GM18511 (cell line): Measurements from ENCODE around the gene SYTL3.
"Not testable (repeated sequence)": the region's sequence is repeated elsewhere in the genome, so short reads cannot be mapped to it uniquely, and the experiment has no call there.

Experiments
- ATAC-seq: cut with Tn5 transposase; IDR thresholded peaks from one replicate; pipeline ENCODE4 v1.9.1; 2021; ENCODE audit warnings: mild to moderate bottlenecking, moderate library complexity; ENCODE audit not compliant: unreplicated experiment

The SYTL3 gene

DNA sequence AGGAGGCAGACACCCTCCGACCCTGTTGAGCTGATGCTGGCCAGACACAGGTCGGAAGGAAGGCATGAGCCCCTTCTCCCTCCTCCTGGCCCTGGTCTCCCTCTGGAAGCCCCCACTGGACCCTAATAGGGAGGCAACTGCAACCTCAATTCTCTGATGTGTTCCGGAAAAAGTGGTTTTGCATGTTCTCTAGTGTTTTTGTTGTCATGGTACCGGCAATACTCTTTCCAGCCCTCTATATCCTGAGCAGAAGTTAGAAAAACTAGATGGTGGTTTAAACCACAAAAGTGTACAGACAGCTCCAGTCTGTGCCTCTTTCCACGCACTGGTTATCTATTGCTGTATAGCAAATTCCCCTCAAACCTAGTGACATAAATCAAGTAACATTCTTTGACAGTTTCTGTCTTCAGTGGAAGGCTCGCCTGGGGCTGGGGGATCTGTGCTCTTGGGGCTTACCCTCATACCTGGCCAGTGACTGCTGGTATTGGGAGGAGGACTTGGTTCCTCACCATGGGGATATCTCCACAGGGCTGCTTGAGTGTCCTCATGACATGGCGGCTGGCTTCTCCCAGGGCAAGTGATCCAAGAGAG lies 37.0 kb downstream of the SYTL3 start:
- peak; percentile 72 for ATAC-seq

DNA sequence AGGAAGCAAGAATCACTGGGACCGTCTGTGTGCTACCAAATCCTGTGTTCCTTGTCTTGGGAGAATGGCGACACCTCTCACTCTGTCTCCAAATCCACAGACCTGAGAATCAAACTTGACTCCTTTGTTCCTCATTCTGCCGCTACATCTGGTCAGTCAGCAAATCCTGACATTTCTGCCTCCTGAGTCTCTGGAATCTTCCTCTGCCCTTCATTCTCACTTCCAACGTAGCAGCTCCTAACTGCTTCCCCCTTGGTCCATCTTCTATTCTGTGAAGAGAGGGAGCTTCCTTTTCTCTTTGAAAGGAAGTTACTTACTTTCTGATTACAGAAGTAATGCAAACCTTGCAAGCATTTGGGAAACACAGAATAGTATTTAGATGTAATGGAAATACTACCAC lies 37.7 kb downstream of the SYTL3 start:
- no peak for ATAC-seq

- no peak for ATAC-seq
These were observed 39.0 kb downstream of the SYTL3 start for GRCh38 chr6:158688860-158689259.

- ATAC-seq: no peak
These were observed 45.1 kb downstream of the SYTL3 start for GRCh38 chr6:158694913-158695312.

GRCh38 chr6:158697811-158698210 lies 48.0 kb downstream of the SYTL3 start:
- no peak for ATAC-seq

GRCh38 chr6:158698931-158699330 lies 49.1 kb downstream of the SYTL3 start:
- no peak for ATAC-seq

- not testable (repeated sequence) for ATAC-seq
These were observed 51.4 kb downstream of the SYTL3 start for GRCh38 chr6:158701268-158701667.

- no peak for ATAC-seq
These were observed 53.4 kb downstream of the SYTL3 start for GRCh38 chr6:158703111-158703836.

- ATAC-seq: peak; percentile 95
These were observed 54.3 kb downstream of the SYTL3 start for GRCh38 chr6:158703837-158704822.

GRCh38 chr6:158705386-158706126 lies 55.7 kb downstream of the SYTL3 start:
- ATAC-seq: no peak

GRCh38 chr6:158706369-158706982 lies 56.6 kb downstream of the SYTL3 start:
- ATAC-seq: no peak

- no peak for ATAC-seq
These were observed 57.4 kb downstream of the SYTL3 start for GRCh38 chr6:158707120-158707820.

- no peak for ATAC-seq
These were observed 58.0 kb downstream of the SYTL3 start for GRCh38 chr6:158707821-158708195.

DNA sequence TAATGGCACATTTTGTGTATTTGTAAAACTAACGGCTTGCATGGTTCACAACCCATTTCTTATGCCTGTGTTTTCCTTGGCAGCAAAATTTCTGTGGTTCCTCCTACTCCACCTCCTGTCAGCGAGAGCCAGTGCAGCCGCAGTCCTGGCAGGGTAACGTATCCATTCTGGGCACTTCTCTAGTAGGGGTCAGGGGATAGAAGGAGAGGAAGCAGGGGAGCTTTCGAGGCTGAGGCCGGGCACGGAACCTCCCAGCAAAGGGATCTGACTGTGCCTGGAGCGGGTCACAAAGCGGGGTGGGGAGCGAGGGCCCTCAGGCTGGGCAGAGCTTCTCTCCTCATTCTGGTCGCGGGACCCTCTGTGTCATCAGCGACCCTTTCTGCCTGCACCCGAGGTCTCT lies 58.4 kb downstream of the SYTL3 start:
- no peak for ATAC-seq

DNA sequence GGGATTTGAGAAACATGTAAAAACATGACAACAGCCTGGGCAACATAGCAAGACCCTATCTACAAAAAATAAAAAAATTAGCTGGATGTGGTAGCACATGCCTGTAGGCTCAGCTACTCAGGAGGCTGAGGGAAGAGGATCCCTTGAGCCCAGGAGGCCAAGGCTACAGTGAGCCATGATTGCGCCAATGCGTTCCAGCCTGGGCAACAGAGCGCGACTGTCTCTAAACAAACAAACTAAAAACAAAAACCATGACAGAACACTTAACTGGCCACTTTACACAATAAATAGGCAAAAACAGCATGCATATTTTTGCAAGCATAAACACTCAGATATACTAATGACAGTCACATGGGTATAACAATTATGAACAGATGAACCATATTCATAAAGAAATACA lies 60.0 kb downstream of the SYTL3 start:
- ATAC-seq: no peak

DNA sequence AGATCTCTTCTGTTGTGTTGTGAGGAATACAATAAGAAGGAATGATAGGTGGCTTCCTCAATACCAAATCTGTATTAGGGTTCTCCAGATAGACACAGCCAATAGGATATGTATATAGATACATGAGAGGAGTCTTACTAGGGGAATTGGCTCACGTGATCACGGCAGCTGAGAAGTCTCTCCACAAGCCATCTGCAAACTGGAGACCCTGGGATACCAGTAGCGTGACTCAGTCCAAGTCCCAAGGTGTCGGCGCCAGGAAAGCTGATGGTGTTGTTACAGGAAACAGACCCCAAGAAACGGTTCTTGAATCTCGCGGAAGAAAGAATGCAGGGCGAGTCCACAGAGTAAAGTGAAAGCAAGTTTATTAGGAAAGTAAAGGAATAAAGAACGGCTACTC lies 61.4 kb downstream of the SYTL3 start:
- ATAC-seq: no peak

DNA sequence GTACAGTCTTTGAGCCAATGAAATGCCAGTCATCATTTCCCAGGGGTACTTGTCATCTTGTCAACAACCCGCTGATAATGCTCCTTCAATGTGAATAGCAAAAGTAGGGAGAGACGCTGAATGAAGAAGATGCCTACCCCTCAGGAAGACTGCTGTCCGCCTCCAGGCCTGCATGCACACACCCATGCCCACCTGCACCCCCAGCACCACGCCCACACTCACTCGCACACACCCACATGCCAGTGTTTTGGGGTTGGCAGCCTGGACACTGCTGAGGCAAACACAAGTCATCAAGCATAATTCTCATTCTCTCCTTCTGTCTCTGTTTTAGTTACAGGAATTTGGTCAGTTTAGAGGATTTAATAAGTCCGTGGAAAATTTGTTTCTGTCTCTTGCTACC lies 63.6 kb downstream of the SYTL3 start:
- ATAC-seq: no peak

DNA sequence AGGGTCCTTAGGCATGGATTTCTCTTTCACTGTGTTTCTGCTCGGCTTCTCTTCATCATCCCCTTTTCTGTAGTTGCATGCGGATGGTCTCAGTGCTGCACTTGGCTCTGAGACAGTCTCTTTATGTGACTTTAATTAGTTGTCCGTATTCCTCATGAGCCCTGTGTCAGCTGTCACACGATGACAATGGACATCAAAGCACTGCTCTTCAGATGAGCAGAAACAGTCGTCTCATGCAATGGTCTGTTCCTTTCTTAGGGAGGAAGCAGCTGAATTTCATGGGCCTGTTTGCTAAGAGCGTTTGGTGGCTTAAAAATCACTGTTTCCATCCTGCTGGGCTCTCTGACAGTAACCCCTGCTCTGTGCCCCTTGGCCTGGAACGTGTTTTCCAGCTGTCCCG lies 64.9 kb downstream of the SYTL3 start:
- no peak for ATAC-seq

GRCh38 chr6:158715330-158716311 lies 65.8 kb downstream of the SYTL3 start:
- peak; percentile 59 for ATAC-seq
